ENCODE data around the gene NXPH1. TPM values are rescaled to one million over a fixed set of nuclear protein-coding genes. Genes with fewer than 3 reads are reported as not detected.

Gene NXPH1
- total and polyA plus RNA-seq, 7 donors: not detected

DNA sequence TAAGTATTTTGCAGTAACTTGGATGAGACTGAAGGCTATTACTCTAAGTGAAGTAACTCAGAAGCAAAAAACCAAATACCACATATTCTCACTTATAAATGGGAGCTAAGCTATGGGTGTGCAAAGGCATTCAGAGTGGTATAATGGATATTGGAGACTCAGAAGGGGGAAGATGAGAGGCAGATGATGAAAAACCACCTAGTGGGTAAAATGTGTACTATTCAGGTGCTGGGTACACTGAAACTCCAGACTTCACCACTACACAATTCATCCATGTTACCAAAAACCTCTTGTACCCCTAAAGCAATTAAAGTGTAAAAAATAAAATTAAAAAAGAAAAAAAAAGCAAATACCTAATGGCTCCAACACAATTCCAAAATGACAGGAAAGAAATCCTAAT is 351.7 kb downstream of the NXPH1 start:
- Histone ChIP-seq H3K27ac (no peak overlapping the region), H3K36me3 (no peaks in the 10 kb centered on the region), H3K9me3 (no peaks in the 10 kb centered on the region), H3K4me3 (no peak overlapping the region), H3K27me3 (no peaks in the 10 kb centered on the region), H3K4me1 (no peaks in the 10 kb centered on the region)
- intact Hi-C loops (cut with DNase I): no loop called here
- TF ChIP-seq, protein P1, sequence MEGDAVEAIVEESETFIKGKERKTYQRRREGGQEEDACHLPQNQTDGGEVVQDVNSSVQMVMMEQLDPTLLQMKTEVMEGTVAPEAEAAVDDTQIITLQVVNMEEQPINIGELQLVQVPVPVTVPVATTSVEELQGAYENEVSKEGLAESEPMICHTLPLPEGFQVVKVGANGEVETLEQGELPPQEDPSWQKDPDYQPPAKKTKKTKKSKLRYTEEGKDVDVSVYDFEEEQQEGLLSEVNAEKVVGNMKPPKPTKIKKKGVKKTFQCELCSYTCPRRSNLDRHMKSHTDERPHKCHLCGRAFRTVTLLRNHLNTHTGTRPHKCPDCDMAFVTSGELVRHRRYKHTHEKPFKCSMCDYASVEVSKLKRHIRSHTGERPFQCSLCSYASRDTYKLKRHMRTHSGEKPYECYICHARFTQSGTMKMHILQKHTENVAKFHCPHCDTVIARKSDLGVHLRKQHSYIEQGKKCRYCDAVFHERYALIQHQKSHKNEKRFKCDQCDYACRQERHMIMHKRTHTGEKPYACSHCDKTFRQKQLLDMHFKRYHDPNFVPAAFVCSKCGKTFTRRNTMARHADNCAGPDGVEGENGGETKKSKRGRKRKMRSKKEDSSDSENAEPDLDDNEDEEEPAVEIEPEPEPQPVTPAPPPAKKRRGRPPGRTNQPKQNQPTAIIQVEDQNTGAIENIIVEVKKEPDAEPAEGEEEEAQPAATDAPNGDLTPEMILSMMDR (IDR thresholded peaks at IDR 0.05): no peak
- DNase-seq: no peak

DNA sequence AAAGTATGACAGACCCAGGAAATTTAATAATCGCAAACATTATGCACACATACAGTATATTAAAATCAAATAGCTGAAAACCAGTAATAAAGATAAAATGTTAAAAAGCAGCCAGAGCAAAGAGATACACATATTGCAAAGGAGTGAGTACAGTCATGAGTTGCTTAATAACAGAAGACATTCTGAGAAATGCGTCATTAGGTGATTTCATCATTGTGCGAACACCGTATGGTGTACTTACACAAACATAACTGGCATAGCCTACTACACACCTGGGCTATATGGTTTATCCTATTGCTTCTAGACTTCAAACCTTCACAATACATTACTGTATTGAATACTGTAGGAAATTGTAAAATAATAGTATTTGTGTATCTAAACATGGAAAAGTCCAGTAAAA is 367.6 kb downstream of the NXPH1 start:
- Histone ChIP-seq H3K4me1 (no peaks in the 10 kb centered on the region), H3K36me3 (no peaks in the 10 kb centered on the region), H3K4me3 (no peak overlapping the region), H3K27me3 (no peaks in the 10 kb centered on the region), H3K9me3 (peaks cover 0 to 4% (median 0%) of the 10 kb centered on the region in 4 donors), H3K27ac (no peak overlapping the region)
- WGBS, 2 donors: 92 to 98% methylated on average over 4 of the region's 4 CpGs
- DNase-seq: no peak
- intact Hi-C loops (cut with DNase I): no loop called here
- TF ChIP-seq EP300 (IDR thresholded peaks at IDR 0.05) (no peak), POLR2AphosphoS5 (IDR thresholded peaks at IDR 0.05) (no peak), POLR2A (IDR thresholded peaks at IDR 0.05) (no peak)
- TF ChIP-seq, protein P1 (IDR thresholded peaks at IDR 0.05): no peak

Other genes starting within 250 kb of the NXPH1 start
- 1 to 10 TPM; 4.8 to 8.7 (median 7.4) TPM for gene ICA1, start 171.4 kb upstream of the NXPH1 start, total RNA-seq
- gene ICA1, start 171.4 kb upstream of the NXPH1 start, polyA plus RNA-seq: 10 to 100 TPM; 24.9 to 40.7 (median 28.8) TPM

Measured in sigmoid colon (tissue), 7 donors.